ENCODE results near the gene KPNA1. TPM values are rescaled to one million over a fixed set of nuclear protein-coding genes. Genes with fewer than 3 reads are reported as not detected.

The KPNA1 gene
- total RNA-seq, 1 donor from 2014 or later = 73.4 TPM

- TF ChIP-seq, protein P1, sequence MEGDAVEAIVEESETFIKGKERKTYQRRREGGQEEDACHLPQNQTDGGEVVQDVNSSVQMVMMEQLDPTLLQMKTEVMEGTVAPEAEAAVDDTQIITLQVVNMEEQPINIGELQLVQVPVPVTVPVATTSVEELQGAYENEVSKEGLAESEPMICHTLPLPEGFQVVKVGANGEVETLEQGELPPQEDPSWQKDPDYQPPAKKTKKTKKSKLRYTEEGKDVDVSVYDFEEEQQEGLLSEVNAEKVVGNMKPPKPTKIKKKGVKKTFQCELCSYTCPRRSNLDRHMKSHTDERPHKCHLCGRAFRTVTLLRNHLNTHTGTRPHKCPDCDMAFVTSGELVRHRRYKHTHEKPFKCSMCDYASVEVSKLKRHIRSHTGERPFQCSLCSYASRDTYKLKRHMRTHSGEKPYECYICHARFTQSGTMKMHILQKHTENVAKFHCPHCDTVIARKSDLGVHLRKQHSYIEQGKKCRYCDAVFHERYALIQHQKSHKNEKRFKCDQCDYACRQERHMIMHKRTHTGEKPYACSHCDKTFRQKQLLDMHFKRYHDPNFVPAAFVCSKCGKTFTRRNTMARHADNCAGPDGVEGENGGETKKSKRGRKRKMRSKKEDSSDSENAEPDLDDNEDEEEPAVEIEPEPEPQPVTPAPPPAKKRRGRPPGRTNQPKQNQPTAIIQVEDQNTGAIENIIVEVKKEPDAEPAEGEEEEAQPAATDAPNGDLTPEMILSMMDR (IDR thresholded peaks at IDR 0.05) = no peak
- Mint-ChIP-seq H3K9me3 (ENCODE audit: unreplicated experiment) (no peaks in the 10 kb centered on the region), H3K4me3 (ENCODE audit: unreplicated experiment) (no peak overlapping the region), H3K27ac (ENCODE audit: unreplicated experiment) (no peak overlapping the region), H3K36me3 (ENCODE audit: unreplicated experiment) (peaks cover 22% of the 10 kb centered on the region), H3K4me1 (ENCODE audit: unreplicated experiment) (peaks cover 15% of the 10 kb centered on the region), H3K27me3 (ENCODE audit: unreplicated experiment) (no peaks in the 10 kb centered on the region)
- DNase-seq (ENCODE audit: extremely low spot score, unreplicated experiment) = no peak
Observed at GRCh38 chr3:122421101-122421500, 93.6 kb downstream of the KPNA1 start.

DNA sequence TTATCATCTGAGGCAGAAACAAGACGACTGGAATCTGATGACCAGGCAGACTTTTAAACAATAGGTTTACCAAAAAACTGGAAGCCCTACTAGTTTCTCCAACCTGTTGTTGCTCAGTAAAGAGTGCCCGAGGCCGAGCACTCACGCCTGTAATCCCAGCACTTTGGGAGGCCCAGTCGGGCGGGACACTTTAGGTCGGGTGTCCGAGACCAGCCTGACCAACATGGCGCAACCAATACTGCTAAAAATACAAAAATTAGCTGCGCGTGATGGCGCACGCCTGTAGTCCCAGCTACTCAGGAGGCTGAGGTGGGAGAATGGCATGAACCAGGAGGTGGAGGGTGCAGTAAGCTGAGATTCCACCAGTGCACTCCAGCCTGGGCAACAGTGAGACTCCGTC, 97.8 kb downstream of the KPNA1 start:
- DNase-seq (ENCODE audit: extremely low spot score, unreplicated experiment) = no peak
- Mint-ChIP-seq H3K27me3 (ENCODE audit: unreplicated experiment) (no peaks in the 10 kb centered on the region), H3K4me1 (ENCODE audit: unreplicated experiment) (peaks cover 30% of the 10 kb centered on the region), H3K4me3 (ENCODE audit: unreplicated experiment) (peak overlapping the region; percentile 94), H3K9me3 (ENCODE audit: unreplicated experiment) (no peaks in the 10 kb centered on the region), H3K36me3 (ENCODE audit: unreplicated experiment) (peaks cover 5% of the 10 kb centered on the region), H3K27ac (ENCODE audit: unreplicated experiment) (peak overlapping the region; percentile 98)
- TF ChIP-seq, protein P1 (IDR thresholded peaks at IDR 0.05) = no peak

- DNase-seq (ENCODE audit: extremely low spot score, unreplicated experiment) = peak; percentile 99
- Mint-ChIP-seq H3K27me3 (ENCODE audit: unreplicated experiment) (no peaks in the 10 kb centered on the region), H3K27ac (ENCODE audit: unreplicated experiment) (peak within 1 kb of the TSS; percentile 98), H3K36me3 (ENCODE audit: unreplicated experiment) (peaks cover 2% of the 10 kb centered on the region), H3K4me3 (ENCODE audit: unreplicated experiment) (peak within 1 kb of the TSS; percentile 94), H3K9me3 (ENCODE audit: unreplicated experiment) (no peaks in the 10 kb centered on the region), H3K4me1 (ENCODE audit: unreplicated experiment) (peaks cover 30% of the 10 kb centered on the region)
- TF ChIP-seq, protein P1 (IDR thresholded peaks at IDR 0.05) = no peak
Observed at GRCh38 chr3:122415762-122416654, 98.7 kb downstream of the KPNA1 start, which contains the start of gene WDR5B. Gene WDR5B, minus strand, starts transcription at chr3:122416062. Its CDS starts 534 bp downstream, at chr3:122415528.

DNA sequence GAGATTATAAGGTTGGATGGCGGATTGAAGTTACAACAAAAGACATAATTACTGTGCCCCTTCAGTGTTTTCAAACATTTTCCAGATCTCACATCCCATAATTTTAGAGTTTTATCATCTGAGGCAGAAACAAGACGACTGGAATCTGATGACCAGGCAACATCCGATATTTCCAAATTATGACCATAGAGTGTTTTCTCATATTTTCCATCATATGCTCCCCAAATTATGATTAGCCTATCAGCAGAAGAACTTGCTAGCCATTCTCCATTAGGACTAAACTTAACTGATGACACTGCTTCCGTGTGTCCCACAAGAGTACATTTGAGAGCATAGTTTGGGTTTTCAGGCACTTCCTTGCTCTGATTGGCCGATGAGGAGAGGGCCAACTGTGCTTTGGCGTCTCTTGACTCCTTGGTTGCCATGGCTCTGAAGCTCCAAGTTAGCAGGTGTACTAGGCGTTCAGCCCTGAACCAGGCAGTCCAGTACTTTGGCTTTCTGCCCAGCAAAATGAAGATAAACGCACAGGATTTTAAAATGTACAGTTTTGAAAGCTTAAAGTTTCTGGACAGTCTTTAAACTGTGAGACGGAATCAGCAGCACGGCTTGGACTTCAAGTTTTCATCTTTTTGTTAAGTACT, 99.5 kb downstream of the KPNA1 start:
- Mint-ChIP-seq H3K36me3 (ENCODE audit: unreplicated experiment) (peaks cover 2% of the 10 kb centered on the region), H3K4me1 (ENCODE audit: unreplicated experiment) (peaks cover 30% of the 10 kb centered on the region)

More for the DNA sequence above, 99.5 kb downstream of the KPNA1 start:
- DNase-seq (ENCODE audit: extremely low spot score, unreplicated experiment) = no peak
- H3K9me3 Mint-ChIP-seq (ENCODE audit: unreplicated experiment) = no peaks in the 10 kb centered on the region
- no peaks in the 10 kb centered on the region for H3K27me3 Mint-ChIP-seq (ENCODE audit: unreplicated experiment)
- H3K27ac Mint-ChIP-seq (ENCODE audit: unreplicated experiment) = peak overlapping the region; percentile 98
- TF ChIP-seq, protein P1 (IDR thresholded peaks at IDR 0.05) = no peak
- peak overlapping the region; percentile 94 for H3K4me3 Mint-ChIP-seq (ENCODE audit: unreplicated experiment)

All from osteocyte (in vitro differentiated cells).